ENCODE data around the gene ERAP2.

DNA sequence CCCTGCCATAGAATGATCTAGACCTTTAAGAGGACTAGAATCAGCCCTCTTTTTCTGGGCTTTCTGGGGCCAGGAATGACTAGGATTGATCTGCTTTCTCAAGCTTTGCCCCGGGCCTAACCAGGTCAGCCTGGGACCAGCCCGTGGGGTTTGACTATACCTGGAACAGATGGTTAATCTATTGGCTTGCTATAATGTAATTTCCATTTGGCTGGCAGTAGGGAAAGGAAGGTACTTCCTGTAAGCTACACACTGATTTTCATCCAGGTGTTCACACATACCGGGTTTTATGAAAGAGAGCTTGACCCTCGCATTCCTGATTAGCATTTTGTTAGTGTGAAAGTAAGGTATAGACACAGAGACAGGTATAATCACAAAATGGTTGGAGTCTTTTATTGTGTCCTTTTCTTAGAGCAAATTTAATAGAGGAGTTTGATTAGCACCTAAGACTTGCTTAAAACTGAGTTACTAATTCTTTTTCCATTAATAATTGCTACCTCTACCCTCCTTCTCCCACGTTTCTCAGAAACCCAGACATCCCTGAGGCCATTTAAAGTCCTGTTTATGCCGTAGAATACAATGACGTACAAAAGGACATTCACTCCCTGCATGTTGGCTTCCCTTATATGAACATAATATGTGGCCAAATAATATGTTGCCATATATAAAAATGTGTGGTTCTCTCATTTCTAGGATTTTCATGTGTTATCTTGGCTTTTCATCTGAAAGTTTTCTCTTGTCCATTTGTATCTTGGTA is 76.9 kb downstream of the ERAP2 start:
- TF ChIP-seq, protein P1, sequence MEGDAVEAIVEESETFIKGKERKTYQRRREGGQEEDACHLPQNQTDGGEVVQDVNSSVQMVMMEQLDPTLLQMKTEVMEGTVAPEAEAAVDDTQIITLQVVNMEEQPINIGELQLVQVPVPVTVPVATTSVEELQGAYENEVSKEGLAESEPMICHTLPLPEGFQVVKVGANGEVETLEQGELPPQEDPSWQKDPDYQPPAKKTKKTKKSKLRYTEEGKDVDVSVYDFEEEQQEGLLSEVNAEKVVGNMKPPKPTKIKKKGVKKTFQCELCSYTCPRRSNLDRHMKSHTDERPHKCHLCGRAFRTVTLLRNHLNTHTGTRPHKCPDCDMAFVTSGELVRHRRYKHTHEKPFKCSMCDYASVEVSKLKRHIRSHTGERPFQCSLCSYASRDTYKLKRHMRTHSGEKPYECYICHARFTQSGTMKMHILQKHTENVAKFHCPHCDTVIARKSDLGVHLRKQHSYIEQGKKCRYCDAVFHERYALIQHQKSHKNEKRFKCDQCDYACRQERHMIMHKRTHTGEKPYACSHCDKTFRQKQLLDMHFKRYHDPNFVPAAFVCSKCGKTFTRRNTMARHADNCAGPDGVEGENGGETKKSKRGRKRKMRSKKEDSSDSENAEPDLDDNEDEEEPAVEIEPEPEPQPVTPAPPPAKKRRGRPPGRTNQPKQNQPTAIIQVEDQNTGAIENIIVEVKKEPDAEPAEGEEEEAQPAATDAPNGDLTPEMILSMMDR (IDR thresholded peaks at IDR 0.05) = no peak
- TF ChIP-seq POLR2A (IDR thresholded peaks at IDR 0.05) = no peak

All from sigmoid colon (tissue), 3 donors.